Esophagus mucosa (tissue), 1 donor: ENCODE results near the gene ATG7. TPM values are rescaled to one million over a fixed set of nuclear protein-coding genes. Genes with fewer than 3 reads are reported as not detected.

ENCODE experiments used
- ATAC-seq: fragments of 200-7000 bp; cut with Tn5 transposase; one replicate; pipeline ENCODE4 v1.9.1; 2020
- total RNA-seq: library from RNA; stranded (reverse); gene quantifications from one replicate; pipeline ENCODE4 v1.2.4, GENCODE V29; 2023
- donor health status: DM: yes; HTN: yes; CAD: no.

ATG7 gene
- total RNA-seq, 1 donor from 2014 or later = 30.0 TPM

DNA sequence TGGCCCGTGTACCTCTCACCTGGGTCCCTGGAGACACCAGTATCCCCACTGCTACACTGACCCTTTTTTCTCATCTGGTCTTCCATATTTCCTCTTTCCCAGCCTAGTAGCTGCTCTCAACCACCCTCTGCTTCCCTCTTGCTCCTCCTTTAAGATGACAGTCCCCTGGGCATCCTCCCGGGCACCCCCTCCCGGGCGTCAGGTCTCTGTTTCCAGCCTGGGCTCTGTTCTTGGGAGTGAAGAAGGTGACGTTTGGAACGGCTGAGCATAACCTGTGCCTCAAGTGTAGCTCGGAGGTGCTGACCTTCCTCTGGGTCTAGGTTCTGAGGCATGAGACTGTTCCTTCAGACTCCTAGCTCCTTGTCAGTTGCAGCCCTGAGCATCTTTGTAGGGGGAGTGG lies 270.4 kb downstream of the ATG7 start:
- no peak for ATAC-seq

DNA sequence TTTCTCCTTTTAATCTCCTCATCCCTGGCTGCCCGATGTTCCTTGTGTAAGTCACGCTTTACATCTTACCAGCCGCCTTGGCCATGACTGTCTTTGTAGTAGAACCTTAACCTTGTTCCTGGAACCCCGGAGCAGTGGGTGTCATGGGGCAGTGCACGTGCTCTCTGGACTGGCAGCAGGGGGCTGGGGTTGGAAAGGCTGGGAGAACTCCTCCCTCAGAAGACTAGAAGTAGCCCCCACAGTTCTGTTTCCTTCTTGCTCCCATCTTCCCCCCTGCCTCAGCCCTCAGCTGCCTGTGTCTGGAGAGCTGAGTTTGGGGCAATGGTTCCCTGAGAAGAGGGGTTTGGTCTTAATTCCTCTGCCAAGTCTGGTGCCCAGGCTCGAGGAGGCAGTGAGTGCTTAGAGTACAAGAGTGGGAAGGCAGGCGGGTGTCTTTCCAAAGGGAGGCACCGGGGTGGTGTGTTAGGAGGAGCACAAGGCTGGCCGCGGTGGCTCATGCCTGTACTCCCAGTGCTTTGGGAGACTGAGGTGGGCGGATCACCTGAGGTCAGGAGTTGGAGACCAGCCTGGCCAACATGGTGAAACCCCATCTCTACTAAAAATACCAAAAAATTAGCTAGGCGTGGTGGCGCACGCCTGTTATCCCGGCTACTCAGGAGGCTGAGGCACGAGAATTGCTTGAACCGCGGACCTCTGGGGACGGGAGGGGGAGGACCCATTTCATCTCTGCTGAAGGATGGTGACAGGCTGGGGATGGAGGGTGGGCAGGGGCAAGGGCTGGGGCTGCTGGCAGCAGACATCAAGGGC lies 271.1 kb downstream of the ATG7 start:
- ATAC-seq = no peak

GRCh38 chr3:11543948-11544387 lies 271.8 kb downstream of the ATG7 start:
- ATAC-seq = no peak

DNA sequence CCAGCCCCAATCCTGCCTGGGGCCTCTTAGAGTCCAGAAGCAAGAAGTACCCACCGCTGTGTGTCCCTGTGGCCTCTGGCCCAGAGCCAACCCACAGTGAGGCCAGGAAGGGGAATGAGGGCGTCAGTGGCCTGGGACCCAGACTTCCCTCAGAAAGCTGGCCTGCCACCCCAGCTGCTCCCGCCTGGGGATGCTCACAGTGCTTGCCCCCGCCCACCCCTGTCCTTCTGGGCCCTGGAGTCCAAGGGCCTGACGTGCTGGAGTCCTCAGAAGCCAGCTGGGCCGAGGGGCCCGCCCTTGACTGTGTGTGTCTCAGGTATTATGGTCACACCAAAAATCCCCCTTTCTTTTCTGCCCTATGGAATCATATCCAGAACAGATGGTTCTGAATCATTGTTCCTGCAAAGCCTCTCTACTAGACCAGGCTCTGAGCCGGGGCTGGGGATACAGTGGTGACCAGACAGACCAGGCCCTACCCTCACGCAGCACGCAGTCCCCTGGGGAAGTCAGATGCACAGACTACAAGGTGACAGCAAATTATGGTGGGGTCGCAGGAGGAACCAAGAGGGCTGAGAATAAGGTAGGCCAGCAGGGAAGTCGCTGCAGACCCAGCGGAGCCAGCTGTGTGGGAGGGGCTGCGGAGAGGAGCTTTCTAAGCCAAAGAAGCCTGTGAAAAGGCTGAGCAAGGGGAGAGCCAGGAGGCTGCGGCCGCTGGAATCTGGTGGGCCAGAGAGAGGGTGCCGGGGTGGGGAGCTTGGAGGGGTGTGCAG lies 272.4 kb downstream of the ATG7 start:
- no peak for ATAC-seq

- peak; percentile 17 for ATAC-seq
Observed at GRCh38 chr3:11545186-11545851, 273.1 kb downstream of the ATG7 start.

- no peak for ATAC-seq
Observed at GRCh38 chr3:11546657-11547302, 274.6 kb downstream of the ATG7 start.

- ATAC-seq = no peak
Observed at GRCh38 chr3:11547498-11547897, 275.3 kb downstream of the ATG7 start.

- ATAC-seq = peak; percentile 22
Observed at GRCh38 chr3:11548721-11549131, 276.5 kb downstream of the ATG7 start.

DNA sequence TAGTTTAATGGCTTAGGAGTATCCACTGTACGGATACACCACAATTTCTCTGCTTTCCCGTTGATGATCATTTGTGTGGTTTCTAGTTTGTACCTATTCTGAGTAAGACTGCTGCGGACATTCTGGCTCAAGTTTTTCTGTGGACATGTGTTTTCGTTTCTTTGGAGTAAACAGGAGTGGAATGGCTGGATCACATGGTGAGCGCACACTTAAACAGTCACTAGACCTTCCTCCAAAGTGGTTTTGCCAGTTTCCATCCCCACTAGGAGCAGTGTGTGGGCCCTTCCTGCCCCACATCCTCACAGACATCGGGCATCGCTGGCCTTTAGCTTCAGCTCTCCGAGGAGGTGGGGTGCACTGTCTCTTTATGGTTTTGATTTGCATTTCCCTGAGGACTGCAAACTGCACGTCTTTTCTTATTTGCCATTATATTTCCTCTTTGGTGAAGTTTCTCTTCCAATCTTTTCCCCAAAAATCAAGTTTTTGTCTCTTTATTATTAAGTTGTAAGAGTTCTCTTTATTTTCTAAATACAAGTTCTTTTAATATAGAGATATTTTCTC lies 277.5 kb downstream of the ATG7 start:
- no peak for ATAC-seq

GRCh38 chr3:11551036-11551435 lies 278.8 kb downstream of the ATG7 start:
- ATAC-seq = no peak

DNA sequence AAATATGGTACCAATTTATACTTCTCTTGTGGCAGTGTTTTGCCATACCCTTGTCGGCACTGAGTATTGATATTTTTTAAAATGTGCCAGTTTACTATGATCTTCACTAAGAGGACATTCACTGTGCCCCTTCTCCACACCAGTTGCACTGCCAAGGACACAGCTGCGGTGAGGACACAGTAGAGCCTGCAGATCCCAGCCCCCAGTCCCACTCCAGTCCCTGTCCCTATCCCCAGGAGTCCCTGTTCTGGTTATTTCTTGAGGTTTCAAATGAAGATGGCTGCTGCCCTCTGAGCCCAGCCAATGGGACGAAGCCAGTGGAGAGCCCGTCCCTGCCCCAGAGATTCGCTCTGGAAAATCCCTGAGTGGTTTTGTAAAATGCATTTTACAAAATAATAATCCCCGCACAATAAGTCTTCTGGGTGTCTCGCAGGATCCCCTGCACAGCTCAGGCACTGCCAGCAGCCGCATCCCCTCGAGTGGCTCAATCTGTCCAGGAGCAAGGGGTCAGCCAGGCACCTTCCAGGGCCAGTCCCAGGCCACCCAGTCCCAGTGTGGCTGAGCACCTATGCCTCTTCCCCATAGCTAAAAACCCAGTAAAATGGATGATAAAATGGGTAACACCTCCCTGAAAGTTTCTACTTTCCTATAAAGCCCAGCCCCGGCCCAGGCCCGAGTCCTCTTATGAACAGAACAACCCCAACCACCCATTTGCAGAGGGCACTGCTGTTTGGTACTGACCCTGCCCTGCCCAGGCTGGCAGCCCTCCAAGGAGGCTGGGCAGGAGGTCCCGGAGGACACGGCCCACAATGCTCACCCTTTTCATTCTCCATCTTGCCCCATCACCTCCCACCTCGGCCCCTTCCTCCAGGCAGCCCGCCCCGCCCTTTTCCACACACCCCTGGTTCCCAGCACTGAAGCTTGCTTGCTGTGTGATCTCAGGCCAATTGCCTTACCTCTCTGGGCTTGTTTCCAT lies 280.4 kb downstream of the ATG7 start:
- no peak for ATAC-seq

DNA sequence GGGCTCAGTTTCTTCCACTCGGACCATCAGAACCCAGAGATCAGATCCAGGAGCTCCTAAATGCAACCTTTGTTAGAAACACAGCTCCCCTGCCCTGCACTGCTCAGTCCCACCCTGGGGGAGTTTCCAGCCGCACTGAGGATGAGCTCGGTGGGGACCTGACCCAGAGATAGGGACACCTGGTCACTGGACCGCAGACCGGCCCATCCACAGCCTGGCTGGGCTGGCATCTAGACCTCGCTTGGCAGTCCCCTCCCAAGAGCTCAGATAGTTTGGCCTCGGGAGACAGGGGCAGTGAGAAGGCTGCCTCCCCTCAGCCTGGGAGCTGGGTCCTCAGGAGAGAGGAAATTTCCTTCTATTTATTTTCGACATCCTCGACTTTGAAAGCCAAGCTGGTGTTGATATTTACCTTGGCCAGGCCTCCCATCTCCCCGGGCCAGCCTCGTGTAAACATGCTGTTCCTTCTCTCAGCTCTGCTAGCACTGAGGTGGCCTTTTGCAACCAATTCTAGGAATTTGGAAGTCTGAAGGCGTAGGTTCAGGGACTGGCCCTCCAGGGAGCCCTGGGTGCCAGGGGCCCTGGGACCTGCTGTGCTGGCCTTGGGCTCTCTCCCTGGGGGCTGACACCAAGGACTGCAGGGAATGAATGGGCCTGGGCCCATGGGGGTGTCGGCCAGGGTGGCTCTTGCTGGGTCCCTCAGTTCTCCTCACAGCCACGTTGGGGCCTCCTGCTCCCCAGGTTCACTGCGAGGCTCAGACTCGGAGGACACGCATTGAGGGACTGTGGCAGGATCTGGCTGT lies 281.4 kb downstream of the ATG7 start:
- ATAC-seq = no peak

- ATAC-seq = no peak
Observed at GRCh38 chr3:11554236-11554610, 282.0 kb downstream of the ATG7 start.

DNA sequence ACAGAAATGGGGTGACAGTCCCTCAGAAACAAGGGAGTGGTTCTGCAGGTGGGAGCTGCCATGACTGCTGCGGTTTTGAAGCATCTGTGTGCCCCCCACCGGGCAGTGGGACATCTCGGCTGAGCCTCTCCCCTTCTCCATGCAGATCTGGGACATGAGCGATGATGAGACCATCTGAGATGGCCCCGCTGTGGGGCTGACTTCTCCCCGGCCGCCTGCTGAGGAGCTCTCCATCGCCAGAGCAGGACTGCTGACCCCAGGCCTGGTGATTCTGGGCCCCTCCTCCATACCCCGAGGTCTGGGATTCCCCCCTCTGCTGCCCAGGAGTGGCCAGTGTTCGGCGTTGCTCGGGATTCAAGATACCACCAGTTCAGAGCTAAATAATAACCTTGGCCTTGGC lies 282.5 kb downstream of the ATG7 start:
- ATAC-seq = no peak

DNA sequence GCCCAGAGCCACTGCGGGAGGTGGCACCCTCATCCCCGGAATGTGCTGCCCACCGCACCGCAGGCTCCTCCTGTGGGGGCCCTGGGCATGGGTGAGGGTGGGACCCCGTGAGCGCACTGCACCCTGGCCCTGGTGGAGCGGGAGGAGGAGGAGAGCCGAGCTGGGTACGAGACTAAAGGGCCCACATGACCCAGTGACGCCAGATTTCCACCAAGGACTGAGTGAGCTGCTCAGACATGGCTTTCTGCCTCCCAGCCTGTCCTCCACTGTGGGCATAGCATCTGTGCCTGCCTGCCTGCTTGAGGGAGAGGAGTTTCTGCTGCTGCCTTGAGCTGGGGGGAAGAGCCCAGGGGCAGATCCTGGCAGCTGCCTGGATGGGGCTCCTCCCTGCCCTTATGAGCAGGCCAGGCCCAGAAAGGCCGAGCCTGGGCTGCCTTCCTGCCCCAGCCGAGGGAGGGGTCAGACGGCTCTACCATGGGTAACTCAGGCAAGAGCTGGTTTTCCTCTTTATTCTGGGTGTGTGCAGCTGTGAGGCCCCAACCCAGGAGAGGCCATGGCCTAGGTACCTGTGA lies 283.1 kb downstream of the ATG7 start:
- no peak for ATAC-seq

DNA sequence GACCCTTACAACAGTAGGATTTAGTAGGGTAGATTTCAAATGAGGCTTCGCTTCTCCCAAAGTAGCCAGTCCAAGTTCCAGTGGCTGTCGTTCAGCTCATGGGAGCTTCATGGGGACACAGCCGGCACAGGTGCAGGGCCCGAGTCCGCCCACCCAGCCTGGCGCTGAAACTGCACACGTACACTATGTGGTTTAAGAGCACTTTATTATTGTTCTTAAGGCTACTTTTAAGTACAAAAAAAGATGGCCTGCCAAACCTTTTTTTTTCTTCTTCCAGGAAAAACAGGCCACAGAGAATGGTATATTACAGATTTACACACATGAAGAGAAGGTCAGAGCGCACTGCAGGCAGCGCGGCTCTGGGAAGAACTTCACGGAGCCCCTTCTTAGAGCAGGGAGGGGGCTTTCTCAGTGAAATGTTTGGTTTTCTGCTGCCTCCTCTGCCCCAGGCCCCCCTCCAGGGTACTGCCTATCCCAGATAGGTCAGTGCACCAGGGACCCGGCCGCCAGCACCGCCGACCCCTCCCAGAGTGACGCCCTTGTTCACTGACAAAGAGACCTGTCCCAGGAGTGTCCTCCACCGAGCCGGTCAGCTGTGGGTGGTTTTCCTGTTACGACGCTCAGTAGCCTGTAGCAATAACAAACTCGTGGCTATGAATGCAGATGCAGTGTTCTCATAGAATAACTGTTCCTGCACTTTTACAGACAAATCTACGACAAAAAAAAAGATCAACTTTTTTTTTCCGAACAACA lies 283.9 kb downstream of the ATG7 start:
- ATAC-seq = no peak

DNA sequence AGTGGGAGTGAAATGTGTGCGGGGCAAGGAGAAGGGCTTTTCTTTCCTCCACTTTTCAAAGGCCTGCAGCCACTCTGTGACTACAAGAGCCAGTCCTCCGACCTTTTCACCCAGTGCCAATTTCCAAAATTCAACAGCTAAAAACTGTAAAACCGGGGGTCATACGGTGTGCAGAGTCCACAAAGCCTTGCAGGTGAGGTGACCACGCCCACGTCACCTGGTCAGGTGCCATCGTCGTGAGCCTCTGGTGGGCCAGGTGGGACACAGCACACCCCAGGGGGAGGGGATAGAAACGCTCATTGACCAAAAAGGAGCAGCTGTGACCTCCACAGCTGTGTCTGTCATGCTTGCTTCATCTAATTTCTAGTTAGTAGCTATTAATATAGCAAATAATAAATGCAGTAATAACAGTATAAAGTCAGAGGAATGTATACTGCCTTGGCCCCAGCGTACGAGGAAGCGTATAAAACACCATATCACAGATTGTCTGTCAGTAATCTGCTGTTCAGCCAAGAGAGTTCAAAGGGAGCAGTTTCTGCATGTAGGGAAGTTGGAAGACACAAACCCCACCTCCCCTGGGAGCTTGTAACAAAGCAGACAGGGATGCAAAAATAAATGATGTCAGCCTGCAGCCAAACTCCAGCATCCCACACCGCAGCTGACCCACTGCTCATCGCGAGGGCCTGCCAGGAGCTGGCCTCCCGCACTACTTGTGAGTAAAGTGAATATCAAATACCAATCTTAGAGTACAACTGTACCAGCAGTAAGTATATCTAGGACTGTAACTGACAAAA lies 284.9 kb downstream of the ATG7 start:
- no peak for ATAC-seq

DNA sequence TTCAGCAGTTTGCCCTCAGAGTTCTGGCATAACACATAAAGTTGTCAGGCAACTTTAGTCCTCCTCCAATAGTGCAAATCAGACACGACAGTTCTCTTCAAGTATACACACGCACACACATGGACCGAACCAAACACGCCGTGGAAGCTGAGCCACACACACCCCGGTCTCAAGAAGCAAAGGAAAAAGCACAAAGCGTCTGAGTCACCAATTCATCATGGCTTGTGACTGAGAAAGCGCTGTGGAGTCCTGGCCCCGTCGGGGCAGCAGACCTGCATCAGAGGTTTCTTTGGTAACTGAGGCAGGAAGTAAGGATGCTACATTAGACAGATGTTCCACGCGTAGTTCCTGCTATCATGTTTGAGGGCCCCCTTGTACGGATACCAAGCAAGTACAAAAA lies 285.8 kb downstream of the ATG7 start:
- peak; percentile 88 for ATAC-seq
